HG03442 (cell line): ENCODE measurements around the gene EBF3.

ENCODE experiments used
- ATAC-seq: cut with Tn5 transposase; IDR thresholded peaks from one replicate; pipeline ENCODE4 v1.9.1; 2021; ENCODE audit warnings: mild to moderate bottlenecking, moderate library complexity; ENCODE audit not compliant: unreplicated experiment

The EBF3 gene

GRCh38 chr10:129959544-129960480 is 4.3 kb downstream of the EBF3 start:
- ATAC-seq: no peak

DNA sequence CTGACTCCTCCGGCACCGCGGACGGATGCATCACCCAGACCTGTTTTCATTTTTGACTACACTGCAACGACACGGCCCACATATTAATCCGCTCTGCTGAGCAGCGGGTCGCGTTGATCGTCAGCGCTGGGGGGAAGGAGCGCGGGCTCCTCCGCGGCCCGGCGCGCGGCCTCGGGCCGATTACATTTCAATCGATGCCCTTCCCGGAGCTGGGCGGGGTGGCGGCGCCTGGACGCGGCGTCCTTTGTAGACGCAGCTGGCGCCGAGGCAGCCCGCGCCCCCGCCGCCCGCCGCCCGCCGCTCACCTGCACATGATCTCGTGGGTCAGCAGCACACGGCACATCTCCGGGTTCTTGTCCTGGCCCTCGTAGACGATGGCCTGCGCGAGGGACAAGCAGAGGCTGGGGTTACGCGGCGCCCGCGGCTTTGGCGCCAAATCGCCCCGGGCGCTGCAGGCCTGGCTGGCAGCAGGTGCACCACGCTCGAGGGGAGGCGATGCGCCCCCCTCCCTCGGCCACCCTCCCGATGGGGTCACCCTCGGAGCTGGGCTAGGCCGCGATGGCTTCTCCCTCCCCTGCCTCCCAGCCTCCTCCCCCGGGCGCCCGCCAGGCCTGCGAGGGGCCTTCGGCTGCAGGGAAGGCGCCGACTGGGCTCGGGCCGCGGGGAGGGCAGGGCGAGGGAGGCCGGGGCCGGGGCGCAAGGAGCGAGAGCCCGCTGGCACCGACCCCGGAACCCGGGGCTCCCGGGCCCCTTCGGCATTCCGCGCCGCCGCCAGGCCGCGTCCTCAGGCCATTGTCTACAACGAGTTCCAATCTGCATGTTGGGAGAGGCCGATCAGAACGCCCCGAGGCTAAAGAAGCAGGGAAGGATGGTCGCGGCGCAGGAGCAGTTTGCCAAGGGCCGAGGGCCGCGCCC is 5.2 kb downstream of the EBF3 start:
- ATAC-seq: no peak

DNA sequence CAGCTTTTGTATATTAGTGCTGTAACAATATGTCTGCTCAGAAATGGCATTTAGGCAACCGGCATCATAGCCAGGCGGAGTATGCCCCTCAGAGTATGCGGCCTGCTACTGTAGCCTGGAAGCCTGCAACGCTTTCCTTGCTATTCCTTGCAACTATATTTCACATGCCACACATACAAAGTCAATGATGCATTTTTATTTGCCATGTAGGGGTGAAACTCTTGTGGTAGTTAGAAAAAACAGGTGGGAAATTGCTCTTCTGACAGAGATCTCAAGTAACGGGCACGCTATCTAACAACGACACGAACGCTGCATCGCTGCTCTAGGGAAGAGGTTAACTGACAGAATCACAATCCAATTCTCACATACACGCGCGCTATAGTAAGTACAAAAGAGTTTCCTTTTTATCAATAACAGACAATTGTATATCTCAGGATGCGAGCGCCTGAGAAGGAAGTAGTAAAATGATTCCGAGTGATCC is 5.9 kb downstream of the EBF3 start:
- no peak for ATAC-seq

- no peak for ATAC-seq
These were observed 7.0 kb downstream of the EBF3 start for GRCh38 chr10:129956876-129957673.

GRCh38 chr10:129956286-129956670 is 7.8 kb downstream of the EBF3 start:
- ATAC-seq: no peak

- no peak for ATAC-seq
These were observed 8.3 kb downstream of the EBF3 start for GRCh38 chr10:129955601-129956285.

- ATAC-seq: no peak
These were observed 9.4 kb downstream of the EBF3 start for GRCh38 chr10:129954492-129955315.

DNA sequence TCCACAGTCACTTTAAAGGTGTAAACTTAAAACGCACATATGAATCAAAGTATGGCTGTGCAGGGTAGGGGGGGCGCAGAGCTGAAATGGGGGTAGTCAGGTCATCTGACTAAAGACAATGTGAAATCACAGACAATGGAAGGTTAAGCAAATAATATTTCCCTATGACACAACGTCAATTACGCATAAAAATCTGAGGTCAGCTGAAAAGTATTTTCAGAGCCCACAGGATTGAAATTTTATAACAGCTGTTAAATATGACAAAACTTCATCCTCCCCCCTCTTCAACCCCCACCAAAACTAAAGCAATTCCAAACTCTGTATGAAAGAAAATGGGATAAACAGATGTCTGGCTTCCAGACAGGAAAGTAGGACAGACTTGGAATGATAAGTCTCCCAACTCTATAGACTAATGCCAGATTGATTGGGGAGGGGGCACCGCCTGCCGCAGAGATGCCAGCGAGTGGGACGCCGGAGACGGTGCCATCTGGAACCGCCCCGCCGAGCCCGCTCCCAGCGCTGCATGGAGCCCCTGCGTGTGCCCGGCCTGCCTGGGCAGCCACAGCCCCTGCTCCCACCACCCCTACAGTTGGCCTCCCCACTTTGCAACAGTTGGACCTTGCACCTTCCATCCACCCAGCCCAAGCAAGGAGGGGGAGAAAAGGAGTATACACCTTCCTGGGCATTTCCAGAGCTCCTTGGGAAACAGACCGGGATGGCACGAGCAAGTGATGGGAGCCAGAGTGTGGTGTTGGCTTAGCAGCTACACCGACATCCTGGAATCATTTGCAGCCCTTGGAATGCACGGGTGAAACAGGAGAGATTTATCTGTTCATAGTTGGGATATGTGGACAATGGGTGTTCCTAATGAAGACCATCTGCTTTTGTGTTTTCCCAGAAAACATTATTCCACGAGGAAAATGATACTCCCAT is 10.7 kb downstream of the EBF3 start:
- no peak for ATAC-seq

DNA sequence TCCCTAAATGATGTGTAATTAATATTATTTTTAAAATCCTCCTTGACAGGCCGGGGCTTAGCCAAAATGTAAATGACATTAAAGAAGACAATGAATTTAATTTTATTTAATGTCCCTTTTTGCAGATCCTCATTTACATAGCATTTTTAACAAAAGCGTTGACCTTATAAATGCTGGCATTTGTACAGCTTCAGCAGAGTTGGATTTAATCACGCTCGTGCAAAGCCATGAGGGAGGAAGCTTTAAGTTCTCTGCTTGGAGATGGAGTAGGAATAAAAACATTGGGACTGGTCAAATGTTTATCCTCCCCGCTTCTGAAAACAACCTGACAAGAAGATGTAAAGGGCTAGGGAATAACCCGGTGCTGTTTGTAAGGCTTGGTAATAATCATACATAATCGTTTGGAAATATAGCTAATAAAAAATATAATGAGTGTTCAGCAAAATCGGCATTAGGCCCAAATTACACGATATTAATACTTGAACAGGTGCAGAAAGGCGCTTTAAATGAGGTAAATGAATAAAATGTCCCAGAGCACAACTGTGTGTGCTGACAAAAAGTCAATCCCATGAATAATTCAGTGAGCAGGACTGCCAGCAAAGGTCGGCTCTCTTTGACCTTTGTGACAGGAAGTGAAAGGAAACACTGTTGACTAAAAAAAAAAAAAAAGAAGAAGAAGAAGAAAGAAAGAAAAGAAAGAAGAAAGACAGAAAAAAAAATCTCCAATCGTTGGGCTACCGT is 11.5 kb downstream of the EBF3 start:
- no peak for ATAC-seq

- no peak for ATAC-seq
These were observed 12.2 kb downstream of the EBF3 start for GRCh38 chr10:129951970-129952265.

GRCh38 chr10:129951101-129951969 is 12.7 kb downstream of the EBF3 start:
- no peak for ATAC-seq

DNA sequence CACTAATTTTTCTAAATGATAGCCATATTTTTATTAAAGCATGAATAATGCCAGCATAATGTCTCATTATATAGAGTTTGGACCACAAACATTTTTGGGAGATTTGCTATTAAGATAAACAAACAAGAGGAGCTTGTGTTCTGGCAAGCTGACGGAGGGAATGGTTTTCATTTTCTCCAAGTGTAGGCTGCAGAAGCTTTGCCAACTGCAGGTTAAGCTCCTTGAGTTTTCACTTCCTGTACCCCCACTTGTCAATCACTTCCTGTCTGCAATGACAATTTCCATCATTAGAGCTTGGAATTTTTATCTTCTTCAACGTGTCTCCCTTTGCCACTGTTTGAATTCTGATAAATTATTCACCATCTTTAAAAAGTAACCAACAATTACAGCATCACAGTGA is 13.4 kb downstream of the EBF3 start:
- ATAC-seq: no peak

DNA sequence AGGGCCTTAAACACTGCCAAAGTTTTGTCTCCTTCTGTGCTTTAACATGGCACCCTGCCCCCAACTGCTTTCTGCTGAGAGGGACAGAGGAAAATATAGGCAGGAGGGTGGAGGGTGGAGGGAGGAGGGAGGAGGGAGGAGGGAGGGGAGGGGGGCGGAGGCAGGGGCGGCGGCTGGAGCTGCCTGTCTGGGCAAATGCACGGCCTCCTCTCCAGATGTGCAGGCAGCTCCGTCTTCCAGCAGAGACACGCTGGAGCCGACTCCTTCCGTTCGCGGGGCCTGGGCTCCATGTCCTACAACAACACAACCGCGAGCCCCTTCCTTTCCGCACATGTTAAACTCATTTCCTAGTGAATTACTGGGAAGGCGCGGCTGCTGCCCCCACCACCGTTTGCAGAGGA is 14.2 kb downstream of the EBF3 start:
- no peak for ATAC-seq

DNA sequence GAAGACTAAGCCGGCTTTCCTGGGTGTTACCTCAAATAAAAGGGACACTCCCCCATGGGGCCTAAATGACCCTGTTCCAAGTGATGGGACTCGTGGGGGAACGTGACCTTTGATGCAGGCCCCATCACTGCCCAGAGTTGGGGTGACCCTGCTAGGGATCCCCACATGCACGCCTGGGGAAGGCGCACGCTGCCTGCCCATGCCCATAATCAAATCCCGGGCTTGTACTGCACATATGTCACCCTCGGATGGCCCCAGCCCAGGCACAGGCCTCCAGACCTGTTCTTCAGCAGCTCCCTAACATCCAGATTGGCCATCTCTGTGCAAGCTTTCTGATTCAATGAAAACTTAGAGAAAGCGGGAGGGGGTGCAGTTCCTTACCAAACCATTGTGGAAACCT is 14.7 kb downstream of the EBF3 start:
- ATAC-seq: no peak

DNA sequence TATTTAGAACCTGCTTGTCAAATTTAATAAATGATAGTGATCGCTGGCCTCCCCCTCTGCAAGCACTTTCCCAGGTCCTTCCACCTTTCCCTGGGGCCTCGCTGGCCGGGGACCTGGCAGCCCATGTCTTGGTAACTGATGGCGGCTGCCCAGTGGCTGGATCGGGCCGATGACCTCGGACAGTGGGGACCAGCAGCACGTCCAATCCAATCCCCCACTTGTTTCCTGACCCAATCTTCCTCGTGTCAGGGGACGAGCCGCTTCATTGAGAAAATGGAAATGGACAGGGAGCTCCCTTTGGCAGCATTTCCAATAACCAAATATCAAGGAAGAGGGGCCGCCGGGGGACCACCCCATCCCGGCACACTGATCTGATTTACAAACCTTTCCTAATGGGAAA is 17.2 kb downstream of the EBF3 start:
- no peak for ATAC-seq

DNA sequence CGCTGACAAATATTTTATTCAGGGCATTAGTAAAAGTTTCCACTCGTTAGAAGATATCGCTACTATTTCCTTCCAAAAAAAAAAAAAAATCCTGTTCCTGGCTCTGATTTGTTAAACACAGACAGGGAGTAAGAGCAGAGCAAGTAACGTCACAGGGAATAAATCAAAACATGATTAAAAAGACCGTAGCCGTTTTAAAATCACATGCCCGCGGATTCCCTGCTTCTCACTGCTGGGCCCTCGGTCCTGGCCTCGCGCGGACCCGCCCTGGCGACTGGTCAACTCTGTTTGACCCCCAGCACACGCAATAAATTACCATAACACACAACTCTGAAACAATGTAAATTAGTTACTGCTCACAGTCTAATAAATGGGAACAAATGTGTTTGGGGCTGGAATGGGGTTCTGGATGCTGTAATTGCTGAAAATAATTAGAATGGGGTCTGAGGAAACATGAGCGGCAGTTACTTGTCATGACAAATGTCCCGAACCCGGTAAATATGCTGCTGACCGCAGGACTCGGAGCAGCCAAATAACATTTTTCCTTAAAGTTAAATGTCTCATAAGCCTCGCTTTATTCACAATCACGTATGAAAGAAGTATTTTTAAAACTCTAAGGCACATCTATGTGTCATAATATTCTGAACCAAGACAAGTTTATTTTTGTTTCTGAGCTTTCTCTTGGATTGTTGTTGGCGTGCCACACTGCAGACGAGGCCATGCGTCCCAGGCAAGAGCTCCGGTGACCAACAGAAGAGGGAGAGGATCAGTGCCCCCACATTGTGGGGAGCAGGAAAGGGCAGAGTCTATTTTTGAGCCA is 17.9 kb downstream of the EBF3 start:
- ATAC-seq: no peak
